SJCRH30 (cell line): Measurements from ENCODE around the gene TRAPPC3. TPM values are rescaled to one million over a fixed set of nuclear protein-coding genes. Genes with fewer than 3 reads are reported as not detected.

Source experiments
- DNase-seq, 2 experiments: peaks; one replicate each; pipeline ENCODE4 v3.0.0-alpha.2; 2015 to 2020
- H3K27ac ChIP-seq: fragments of 250-450 bp; sonication (Bioruptor Pico); 2 replicates; pipeline ENCODE4 v1.5.1; 2020; ENCODE audit warnings: mild to moderate bottlenecking, moderate library complexity
- H3K27me3 ChIP-seq: fragments of 250-450 bp; sonication (Bioruptor Pico); 2 replicates; pipeline ENCODE4 v1.5.1; 2020; ENCODE audit warnings: mild to moderate bottlenecking, moderate library complexity
- H3K36me3 ChIP-seq: fragments of 250-450 bp; sonication (Bioruptor Pico); 2 replicates; pipeline ENCODE4 v1.5.1; 2020; ENCODE audit warnings: mild to moderate bottlenecking, moderate library complexity
- H3K4me1 ChIP-seq: fragments of 250-450 bp; sonication (Bioruptor Pico); 2 replicates; pipeline ENCODE4 v1.5.1; 2020; ENCODE audit warnings: mild to moderate bottlenecking, moderate library complexity
- H3K4me3 ChIP-seq: fragments of 250-450 bp; sonication (Bioruptor Pico); 2 replicates; pipeline ENCODE4 v1.5.1; 2020; ENCODE audit warnings: mild to moderate bottlenecking, moderate library complexity
- H3K9me3 ChIP-seq: fragments of 250-450 bp; sonication (Bioruptor Pico); replicated peaks from 2 replicates; pipeline ENCODE4 v1.5.1; 2020; ENCODE audit warnings: mild to moderate bottlenecking, moderate library complexity
- total RNA-seq: library from RNA; depleted of rRNA; stranded (reverse); fragments of >200 nt; shearing (Covaris generic); gene quantifications from 2 replicates; pipeline ENCODE4 v1.2.3, GENCODE V29; 2014

TRAPPC3 gene
- total RNA-seq, 1 experiment from 2014 or later, result 78.6 TPM

GRCh38 chr1:36150296-36151133 is 1.2 kb upstream of the TRAPPC3 start:
- peak overlapping the region; percentile 70 for H3K4me3 ChIP-seq

DNA sequence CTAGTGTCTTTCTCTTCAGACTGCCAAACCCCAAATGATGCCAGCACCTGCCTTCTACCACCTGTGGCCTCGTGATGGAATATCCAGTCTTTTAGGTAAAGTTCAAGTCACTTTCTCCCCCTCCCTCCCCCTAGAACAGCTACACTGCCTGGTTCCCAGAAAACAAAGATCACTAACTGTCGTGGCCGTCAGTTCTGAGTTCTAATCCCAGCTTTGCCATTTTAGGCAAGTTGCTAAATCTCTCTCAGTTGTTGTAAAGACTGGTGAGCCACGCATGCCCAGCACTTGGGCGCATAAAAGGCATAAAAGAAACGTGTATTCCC is 648 bp upstream of the TRAPPC3 start:
- H3K27me3 ChIP-seq, result no peaks in the 10 kb centered on the region
- DNase-seq, result no peak
- no peaks in the 10 kb centered on the region for H3K9me3 ChIP-seq
- peak overlapping the region; percentile 70 for H3K4me3 ChIP-seq
- peaks cover 25% of the 10 kb centered on the region for H3K4me1 ChIP-seq
- H3K27ac ChIP-seq, result peak overlapping the region; percentile 93
- H3K36me3 ChIP-seq, result no peaks in the 10 kb centered on the region

More at GRCh38 chr1:36150296-36151133, 1.2 kb upstream of the TRAPPC3 start:
- peaks cover 27% of the 10 kb centered on the region for H3K4me1 ChIP-seq
- peak; percentile 98 for DNase-seq
- H3K27ac ChIP-seq, result peak overlapping the region; percentile 93
- H3K36me3 ChIP-seq, result no peaks in the 10 kb centered on the region
- no peaks in the 10 kb centered on the region for H3K9me3 ChIP-seq
- H3K27me3 ChIP-seq, result no peaks in the 10 kb centered on the region

GRCh38 chr1:36148821-36149236 is 457 bp downstream of the TRAPPC3 start:
- no peaks in the 10 kb centered on the region for H3K27me3 ChIP-seq
- H3K4me1 ChIP-seq, result peaks cover 19% of the 10 kb centered on the region
- no peak for DNase-seq
- no peaks in the 10 kb centered on the region for H3K36me3 ChIP-seq
- peak overlapping the region; percentile 70 for H3K4me3 ChIP-seq
- H3K27ac ChIP-seq, result peak overlapping the region; percentile 54
- H3K9me3 ChIP-seq, result no peaks in the 10 kb centered on the region

GRCh38 chr1:36144413-36144812 is 4.9 kb downstream of the TRAPPC3 start:
- no peak for DNase-seq
- Histone ChIP-seq H3K4me1 (no peaks in the 10 kb centered on the region), H3K27me3 (no peaks in the 10 kb centered on the region), H3K36me3 (peaks cover 11% of the 10 kb centered on the region), H3K27ac (no peak overlapping the region), H3K4me3 (no peak overlapping the region), H3K9me3 (no peaks in the 10 kb centered on the region)

DNA sequence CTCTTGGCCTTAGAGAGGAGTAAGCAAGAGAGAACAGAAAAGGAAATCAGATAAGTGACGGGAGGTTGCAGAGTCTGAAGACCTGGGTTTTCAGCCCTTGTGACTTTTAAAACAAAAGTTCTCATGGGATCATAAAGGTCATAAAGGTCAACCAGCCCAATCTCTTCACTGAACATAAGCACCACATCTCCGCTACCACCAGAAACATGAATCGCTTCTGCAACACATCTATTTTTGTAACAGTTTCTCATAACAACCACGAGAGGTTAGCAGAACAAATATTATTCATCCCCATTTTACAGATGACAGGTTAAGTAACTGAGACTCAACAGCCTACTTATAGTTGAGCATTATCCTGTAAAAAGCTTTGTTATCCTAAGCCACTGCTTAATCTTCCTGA is 5.9 kb downstream of the TRAPPC3 start:
- no peak overlapping the region for H3K4me3 ChIP-seq
- peaks cover 14% of the 10 kb centered on the region for H3K36me3 ChIP-seq
- H3K4me1 ChIP-seq, result no peaks in the 10 kb centered on the region
- no peak for DNase-seq
- H3K27me3 ChIP-seq, result no peaks in the 10 kb centered on the region
- no peak overlapping the region for H3K27ac ChIP-seq
- no peaks in the 10 kb centered on the region for H3K9me3 ChIP-seq

- Histone ChIP-seq H3K27ac (no peak overlapping the region), H3K36me3 (peaks cover 20% of the 10 kb centered on the region), H3K4me1 (no peaks in the 10 kb centered on the region), H3K4me3 (no peak overlapping the region), H3K9me3 (no peaks in the 10 kb centered on the region), H3K27me3 (no peaks in the 10 kb centered on the region)
- no peak for DNase-seq
Measured at GRCh38 chr1:36142121-36142520, 7.2 kb downstream of the TRAPPC3 start.

DNA sequence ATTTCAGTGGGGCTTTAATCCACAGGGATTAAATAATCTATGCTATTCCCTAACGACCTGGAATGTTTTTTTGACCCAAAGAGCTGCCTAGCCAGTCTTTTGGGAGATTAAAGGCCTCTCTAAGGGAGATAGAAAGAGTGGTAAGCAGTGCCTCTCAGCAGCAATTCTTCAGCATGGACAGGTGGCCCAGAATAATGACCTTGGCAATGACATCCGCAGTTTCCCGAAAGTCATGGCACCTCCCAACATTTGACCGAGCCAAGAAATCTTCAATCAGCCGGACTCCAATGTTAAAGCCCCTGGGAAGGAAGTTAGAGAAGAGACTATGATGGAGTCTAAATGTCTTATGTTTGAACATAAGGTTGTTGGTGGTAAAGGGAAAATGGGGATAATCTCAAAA is 9.8 kb downstream of the TRAPPC3 start:
- Histone ChIP-seq H3K36me3 (peaks cover 20% of the 10 kb centered on the region), H3K27me3 (no peaks in the 10 kb centered on the region), H3K9me3 (no peaks in the 10 kb centered on the region), H3K27ac (no peak overlapping the region), H3K4me3 (no peak overlapping the region), H3K4me1 (peaks cover 1% of the 10 kb centered on the region; the same call in 1 of the 2 replicates)
- DNase-seq, result no peak

DNA sequence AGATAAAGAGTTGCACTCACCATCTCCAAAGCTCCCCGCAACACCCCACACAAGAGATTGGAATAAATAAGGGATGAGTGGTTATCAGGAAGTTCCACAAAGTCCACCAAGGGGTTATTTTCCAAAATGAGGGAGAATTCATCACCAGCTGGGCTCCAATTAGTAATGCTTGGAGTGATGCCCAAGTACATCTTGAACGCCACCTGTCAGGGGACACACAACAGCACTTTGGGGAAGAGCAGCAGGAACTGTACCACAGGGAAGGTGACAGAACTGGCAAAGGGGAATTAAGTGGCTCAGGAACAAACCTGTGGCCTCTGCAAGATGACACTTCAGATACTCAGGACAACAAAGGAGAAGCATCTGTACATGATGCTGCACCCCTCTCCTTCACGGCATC is 11.5 kb downstream of the TRAPPC3 start:
- H3K4me1 ChIP-seq, result peaks cover 8% of the 10 kb centered on the region
- no peak for DNase-seq

DNA sequence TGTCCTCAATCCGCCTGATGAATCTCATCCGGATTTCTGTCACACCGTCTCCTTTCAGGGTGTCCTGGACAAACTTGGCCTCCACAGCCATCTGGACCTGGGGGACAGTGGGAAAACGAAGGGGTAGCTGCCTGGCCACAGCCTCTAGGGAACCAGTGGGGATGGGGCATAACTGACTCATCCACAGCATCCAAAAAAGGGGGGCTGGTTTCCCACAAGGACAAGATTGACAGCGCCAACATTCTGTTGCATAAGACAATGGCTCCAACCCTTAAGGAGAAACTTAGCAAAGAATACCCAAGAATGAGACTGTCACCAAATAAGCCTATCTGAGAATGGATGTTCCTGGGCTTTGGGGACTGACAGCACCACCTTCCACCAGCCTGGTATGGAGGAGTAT is 12.1 kb downstream of the TRAPPC3 start:
- no peaks in the 10 kb centered on the region for H3K9me3 ChIP-seq
- H3K27ac ChIP-seq, result 0 out of 2 replicates have a peak overlapping the region, but pooled peaks have one; percentile 3
- H3K27me3 ChIP-seq, result no peaks in the 10 kb centered on the region
- peaks cover 17% of the 10 kb centered on the region for H3K36me3 ChIP-seq
- H3K4me1 ChIP-seq, result peaks cover 8% of the 10 kb centered on the region
- H3K4me3 ChIP-seq, result no peak overlapping the region
- DNase-seq, result no peak

More for the DNA sequence above, 11.5 kb downstream of the TRAPPC3 start:
- H3K27me3 ChIP-seq, result no peaks in the 10 kb centered on the region
- H3K36me3 ChIP-seq, result peaks cover 20% of the 10 kb centered on the region
- H3K9me3 ChIP-seq, result no peaks in the 10 kb centered on the region
- H3K4me3 ChIP-seq, result no peak overlapping the region
- 0 out of 2 replicates have a peak overlapping the region, but pooled peaks have one; percentile 3 for H3K27ac ChIP-seq

- Histone ChIP-seq H3K27ac (no peak overlapping the region), H3K36me3 (peaks cover 17% of the 10 kb centered on the region), H3K9me3 (no peaks in the 10 kb centered on the region), H3K4me3 (no peak overlapping the region), H3K27me3 (no peaks in the 10 kb centered on the region), H3K4me1 (peaks cover 8% of the 10 kb centered on the region)
- no peak for DNase-seq
Measured at GRCh38 chr1:36136535-36136934, 12.8 kb downstream of the TRAPPC3 start.

- Histone ChIP-seq H3K36me3 (peaks cover 17% of the 10 kb centered on the region), H3K4me1 (peaks cover 8% of the 10 kb centered on the region), H3K9me3 (no peaks in the 10 kb centered on the region), H3K27me3 (no peaks in the 10 kb centered on the region), H3K4me3 (no peak overlapping the region), H3K27ac (no peak overlapping the region)
- no peak for DNase-seq
Measured at GRCh38 chr1:36135796-36136195, 13.5 kb downstream of the TRAPPC3 start.

DNA sequence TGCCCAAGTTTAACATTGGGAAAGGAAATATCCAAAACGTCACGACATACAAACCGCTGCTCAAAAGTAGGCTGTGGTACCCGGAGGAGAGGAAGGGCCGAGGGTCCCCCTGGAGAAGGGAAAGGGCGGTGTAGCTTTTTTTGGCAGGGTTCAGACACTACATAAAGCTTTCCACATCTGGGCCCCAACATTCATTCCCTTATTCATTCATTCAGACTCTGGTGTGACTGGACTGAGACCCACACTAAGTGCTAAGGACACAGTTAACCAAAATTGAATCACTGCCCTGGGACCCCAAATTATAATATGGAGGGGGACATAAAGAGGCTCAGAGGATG is 14.0 kb downstream of the TRAPPC3 start:
- Histone ChIP-seq H3K4me1 (peaks cover 8% of the 10 kb centered on the region), H3K4me3 (no peak overlapping the region), H3K9me3 (no peaks in the 10 kb centered on the region), H3K27me3 (no peaks in the 10 kb centered on the region), H3K36me3 (peaks cover 15% of the 10 kb centered on the region), H3K27ac (no peak overlapping the region)
- no peak for DNase-seq

DNA sequence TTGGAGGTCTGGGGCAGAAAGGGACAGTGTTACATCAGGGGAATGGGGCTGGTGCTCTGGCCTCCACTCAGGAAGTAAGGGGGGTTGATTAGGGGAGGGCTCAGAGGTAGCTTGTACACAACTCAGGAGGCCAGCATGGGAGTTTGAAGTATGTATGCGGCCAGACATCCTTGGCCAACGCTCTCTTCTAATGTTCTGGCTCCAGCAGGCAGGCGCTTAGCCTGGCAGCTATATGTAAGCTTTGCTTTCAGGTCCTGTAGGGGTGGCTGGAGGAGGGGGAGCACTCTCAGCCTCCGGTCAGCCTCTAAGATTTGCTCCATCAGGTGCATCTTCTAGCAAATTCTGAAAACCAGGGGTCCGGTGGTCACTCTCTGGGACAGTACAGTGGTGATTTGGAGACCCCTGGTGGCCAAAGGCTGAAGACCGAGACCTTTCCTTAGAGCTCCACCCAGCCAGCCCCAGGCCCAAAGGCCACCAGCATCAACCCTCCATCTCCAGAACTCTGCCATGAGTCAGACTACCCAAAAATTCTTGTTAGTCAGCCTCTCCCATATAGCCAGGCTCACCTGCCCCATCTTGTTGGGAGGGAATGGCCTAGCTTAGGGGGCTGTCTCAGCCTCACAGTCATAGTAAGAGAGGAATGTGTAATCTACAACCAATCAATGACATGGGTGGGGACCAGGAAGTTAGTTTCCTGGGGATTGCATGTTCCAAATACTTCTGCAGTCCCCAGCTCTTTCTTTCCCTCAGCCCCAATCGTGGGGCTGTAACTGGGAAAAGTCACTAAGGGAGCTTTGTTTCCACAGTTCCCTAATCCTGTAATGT is 14.6 kb downstream of the TRAPPC3 start:
- H3K4me1 ChIP-seq, result peaks cover 8% of the 10 kb centered on the region
- peak; percentile 77 to 91 for DNase-seq
- H3K27me3 ChIP-seq, result no peaks in the 10 kb centered on the region

DNA sequence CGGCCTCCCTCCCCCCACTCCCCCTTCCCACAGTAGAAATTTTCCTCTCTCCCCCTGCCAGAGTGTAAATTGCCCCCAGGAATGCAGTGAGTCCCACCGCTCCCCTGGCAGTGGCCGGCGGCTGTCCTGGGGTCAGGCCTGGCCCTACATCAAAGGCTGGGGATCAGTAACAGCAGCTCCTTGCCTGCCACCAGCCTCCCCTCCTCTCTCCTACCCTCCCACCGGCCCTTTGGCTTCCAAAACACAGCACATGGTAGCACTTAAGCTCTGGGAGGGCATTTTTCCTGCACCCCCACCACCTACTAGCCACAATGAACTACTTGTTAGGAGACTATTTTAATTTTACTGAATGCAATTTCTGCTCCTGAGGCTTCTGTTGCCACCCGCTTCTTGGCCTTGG is 15.3 kb downstream of the TRAPPC3 start:
- Histone ChIP-seq H3K36me3 (peaks cover 7% of the 10 kb centered on the region), H3K27ac (no peak overlapping the region), H3K9me3 (no peaks in the 10 kb centered on the region), H3K4me3 (no peak overlapping the region), H3K27me3 (no peaks in the 10 kb centered on the region), H3K4me1 (peaks cover 8% of the 10 kb centered on the region)
- DNase-seq, result no peak

More for the DNA sequence above, 14.6 kb downstream of the TRAPPC3 start:
- Histone ChIP-seq H3K36me3 (peaks cover 10% of the 10 kb centered on the region), H3K9me3 (no peaks in the 10 kb centered on the region), H3K4me3 (no peak overlapping the region), H3K27ac (no peak overlapping the region)

DNA sequence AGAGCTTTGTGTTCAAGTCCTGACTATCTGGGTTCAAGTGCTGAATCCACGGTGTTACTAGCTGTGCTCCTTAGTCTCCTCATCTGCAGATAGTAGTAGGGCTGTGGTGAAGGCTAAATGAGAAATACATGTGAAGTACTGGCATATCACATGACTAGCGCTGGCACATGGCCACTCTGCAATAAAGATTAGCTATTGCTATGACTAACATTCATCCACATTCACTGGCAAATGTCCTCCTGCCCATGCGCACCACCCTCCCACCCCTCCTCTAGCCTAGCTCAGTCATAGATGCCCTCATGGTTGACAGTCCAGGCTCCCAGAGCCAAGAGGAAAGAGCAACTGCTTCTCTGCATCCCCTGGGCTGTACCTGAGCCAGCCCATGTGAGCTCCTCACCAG is 15.8 kb downstream of the TRAPPC3 start:
- H3K4me3 ChIP-seq, result no peak overlapping the region
- peaks cover 10% of the 10 kb centered on the region for H3K4me1 ChIP-seq
- peaks cover 6% of the 10 kb centered on the region for H3K36me3 ChIP-seq
- no peaks in the 10 kb centered on the region for H3K27me3 ChIP-seq
- peak; percentile 54 to 58 for DNase-seq
- no peaks in the 10 kb centered on the region for H3K9me3 ChIP-seq
- no peak overlapping the region for H3K27ac ChIP-seq
